ENCODE data around the gene CALCOCO1. TPM values are rescaled to one million over a fixed set of nuclear protein-coding genes. Genes with fewer than 3 reads are reported as not detected.

CALCOCO1 gene
- total RNA-seq, 4 donors from 2014 or later, result 153 to 212 (median 155) TPM

GRCh38 chr12:53670308-53670707, 56.9 kb downstream of the CALCOCO1 start:
- Histone ChIP-seq H3K27me3 (no peaks in the 10 kb centered on the region), H3K4me3 (replicated peaks in 1 of 3) (no peak overlapping the region), H3K4me1 (peaks cover 8 to 12% of the 10 kb centered on the region in 2 donors), H3K9me3 (no peaks in the 10 kb centered on the region), H3K36me3 (peaks cover 37 to 56% of the 10 kb centered on the region in 2 donors), H3K27ac (no peak overlapping the region)
- intact Hi-C loops (cut with DNase I), result no loop called here
- 95 to 96% methylated on average over 7 of the region's 7 CpGs for WGBS, 2 donors
- no peak for TF ChIP-seq CTCF (IDR thresholded peaks at IDR 0.05)
- TF ChIP-seq POLR2A (IDR thresholded peaks at IDR 0.05), result no peak
- DNase-seq, result no peak

DNA sequence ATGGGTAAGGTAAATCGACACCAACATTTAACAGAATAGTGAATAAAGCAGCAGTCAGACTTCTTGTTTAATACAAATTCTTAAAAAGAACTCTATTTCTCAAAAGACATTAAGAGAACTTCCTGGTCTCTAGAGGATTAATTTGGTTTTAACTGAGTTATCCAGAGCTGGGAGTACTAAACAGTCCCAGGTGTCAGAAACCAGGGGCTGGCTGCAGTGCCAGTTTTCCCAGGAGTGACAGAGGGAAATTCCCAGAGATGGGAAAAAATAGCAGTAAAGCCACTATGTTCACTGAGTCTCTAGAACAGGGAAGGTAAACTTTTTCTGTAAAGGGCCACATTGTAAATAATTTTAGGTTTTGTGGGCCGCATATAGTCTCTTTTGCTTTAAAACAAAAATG, 60.2 kb downstream of the CALCOCO1 start:
- H3K36me3 ChIP-seq, result peaks cover 49 to 68% of the 10 kb centered on the region in 2 donors
- 96 to 98% methylated on average over 2 of the region's 2 CpGs for WGBS, 2 donors
- H3K27ac ChIP-seq, result no peak overlapping the region
- no peak for TF ChIP-seq CTCF (IDR thresholded peaks at IDR 0.05)
- no peak for TF ChIP-seq POLR2A (IDR thresholded peaks at IDR 0.05)
- no peaks in the 10 kb centered on the region for H3K9me3 ChIP-seq
- no peaks in the 10 kb centered on the region for H3K4me1 ChIP-seq
- no peaks in the 10 kb centered on the region for H3K27me3 ChIP-seq
- DNase-seq, result no peak
- intact Hi-C loops (cut with DNase I), result no loop called here
- H3K4me3 ChIP-seq (replicated peaks in 1 of 3), result no peak overlapping the region

GRCh38 chr12:53664936-53665335, 62.3 kb downstream of the CALCOCO1 start:
- H3K9me3 ChIP-seq, result no peaks in the 10 kb centered on the region
- peaks cover 3 to 6% of the 10 kb centered on the region in 2 donors for H3K4me1 ChIP-seq
- H3K4me3 ChIP-seq (replicated peaks in 1 of 3), result no peak overlapping the region
- DNase-seq, result no peak
- no peak overlapping the region for H3K27ac ChIP-seq
- peaks cover 45 to 58% of the 10 kb centered on the region in 2 donors for H3K36me3 ChIP-seq
- intact Hi-C loops (cut with DNase I), result no loop called here
- TF ChIP-seq CTCF (IDR thresholded peaks at IDR 0.05), result no peak
- TF ChIP-seq POLR2A (IDR thresholded peaks at IDR 0.05), result no peak
- WGBS, 2 donors, result 74 to 84% methylated on average over 7 of the region's 7 CpGs
- H3K27me3 ChIP-seq, result no peaks in the 10 kb centered on the region

DNA sequence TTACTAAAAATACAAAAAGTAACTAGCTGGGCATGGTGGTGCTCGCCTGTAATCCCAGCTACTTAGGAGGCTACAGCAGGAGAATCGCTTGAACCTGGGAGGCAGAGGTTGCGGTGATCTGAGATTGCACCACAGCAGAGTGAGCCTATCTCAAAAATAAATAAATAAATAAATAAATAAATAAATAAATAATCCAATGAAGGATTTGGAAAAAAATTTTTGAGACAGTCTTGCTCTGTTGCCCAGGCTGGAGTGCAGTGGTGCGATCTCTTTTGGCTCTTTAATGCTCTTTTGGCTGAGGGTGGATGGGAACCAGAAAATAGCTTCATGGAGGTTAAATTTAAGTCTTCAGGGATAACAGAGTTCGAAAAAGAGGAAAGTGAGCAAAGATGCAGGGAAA, 63.1 kb downstream of the CALCOCO1 start:
- intact Hi-C loops (cut with DNase I), result no loop called here
- Histone ChIP-seq H3K9me3 (no peaks in the 10 kb centered on the region), H3K27me3 (no peaks in the 10 kb centered on the region), H3K4me1 (peaks cover 10 to 13% of the 10 kb centered on the region in 2 donors), H3K4me3 (replicated peaks in 1 of 3) (no peak overlapping the region), H3K36me3 (peaks cover 37 to 52% of the 10 kb centered on the region in 2 donors), H3K27ac (no peak overlapping the region)
- TF ChIP-seq CTCF (IDR thresholded peaks at IDR 0.05), result no peak
- no peak for TF ChIP-seq POLR2A (IDR thresholded peaks at IDR 0.05)
- WGBS, 2 donors, result 80 to 83% methylated on average over 5 of the region's 5 CpGs
- no peak for DNase-seq

GRCh38 chr12:53660041-53660440, 67.2 kb downstream of the CALCOCO1 start:
- intact Hi-C loops (cut with DNase I), result no loop called here
- H3K27me3 ChIP-seq, result no peaks in the 10 kb centered on the region
- no peak for TF ChIP-seq CTCF (IDR thresholded peaks at IDR 0.05)
- no peak for TF ChIP-seq POLR2A (IDR thresholded peaks at IDR 0.05)
- H3K4me1 ChIP-seq, result peaks cover 21 to 28% of the 10 kb centered on the region in 2 donors
- H3K27ac ChIP-seq, result peak overlapping the region; percentile 47 to 92 (median 79)
- no peak for DNase-seq
- H3K36me3 ChIP-seq, result peaks cover 9 to 15% of the 10 kb centered on the region in 2 donors
- WGBS, 2 donors, result 80 to 91% methylated on average over 5 of the region's 5 CpGs
- H3K9me3 ChIP-seq, result no peaks in the 10 kb centered on the region
- H3K4me3 ChIP-seq (replicated peaks in 1 of 3), result no peak overlapping the region

Measured in thyroid gland (tissue), 4 donors.